Esophagus muscularis mucosa (tissue), 2 donors: Measurements from ENCODE around the gene MSH4.

ENCODE experiments used
- EP300 ChIP-seq: sonication (generic); formaldehyde crosslinking; IDR thresholded peaks from one replicate; pipeline ENCODE4 v1.6.1; 2017; ENCODE audit warnings: antibody characterized with exemption
- POLR2A ChIP-seq: fragments of 450-650 bp; IDR thresholded peaks from one replicate; pipeline ENCODE4 v1.6.1; 2017; ENCODE audit warnings: antibody characterized with exemption, moderate library complexity, mild to moderate bottlenecking, low read depth

DNA sequence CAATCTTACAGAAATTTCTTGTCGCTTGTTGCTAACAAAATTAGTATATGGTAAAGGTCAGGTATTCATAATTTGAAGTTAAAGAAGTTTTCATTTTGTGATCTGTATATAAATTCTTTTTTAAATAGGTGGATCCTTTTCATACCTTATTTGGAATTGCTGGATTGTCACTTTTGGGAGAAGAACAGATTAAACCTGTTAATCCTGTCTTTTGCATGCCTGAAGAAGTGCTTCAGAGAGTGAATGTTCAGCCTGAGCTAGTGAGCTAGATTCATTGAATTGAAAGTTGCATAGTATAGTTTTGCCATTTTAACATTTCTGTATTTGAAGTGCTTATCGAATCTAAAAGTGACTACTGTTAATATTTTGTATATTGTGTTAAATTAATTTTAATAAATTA is 2.3 kb upstream of the MSH4 start:
- TF ChIP-seq POLR2A = no peak
- no peak for TF ChIP-seq EP300
